ENCODE results near the gene TDRD9. TPM values are rescaled to one million over a fixed set of nuclear protein-coding genes. Genes with fewer than 3 reads are reported as not detected.

TDRD9 gene
- total RNA-seq, 1 experiment from 2014 or later, result not detected

- CTCF ChIA-PET, result interaction anchor here (0.5 to 1.9 kb wide), 3 partner anchors 9 to 102 kb away, joined by 7 to 15 read pairs (median 9); no protein-coding TSS in a partner anchor
- Histone ChIP-seq H3K27me3 (replicated peaks; ENCODE audit: insufficient read depth, low read depth, low read length, poor library complexity) (no peaks in the 10 kb centered on the region), H3K9me3 (ENCODE audit: low read depth, low read length, poor library complexity, severe bottlenecking) (no peaks in the 10 kb centered on the region), H3K4me1 (ENCODE audit: insufficient read depth, low read length, poor library complexity, severe bottlenecking) (peaks cover 14% of the 10 kb centered on the region), H3K4me3 (ENCODE audit: low read depth, low read length, poor library complexity, severe bottlenecking) (no peak overlapping the region), H3K27ac (ENCODE audit: low read depth, low read length, poor library complexity, severe bottlenecking) (no peak overlapping the region), H3K36me3 (ENCODE audit: insufficient read depth, low read length, poor library complexity, severe bottlenecking) (peaks cover 30% of the 10 kb centered on the region)
- TF ChIP-seq CTCF (conservative IDR thresholded peaks at IDR 0.05; ENCODE audit: low read depth, low read length) (peak; percentile 85), EZH2 (IDR thresholded peaks at IDR 0.05; ENCODE audit: borderline replicate concordance, low read depth, low read length, poor library complexity, severe bottlenecking) (no peak)
- DNase-seq (ENCODE audit: low spot score), result peak; percentile 86
- no TSS peak for BruUV-seq (replicated peaks)
- POLR2A ChIA-PET (ENCODE audit: low non-redundant PET), result no interaction called here
- intact Hi-C loops (cut with micrococcal nuclease; ENCODE audit: unreplicated experiment), result loop anchor here (2.0 kb wide), 1 partner anchor 102 kb away; no protein-coding TSS in a partner anchor
Observed at GRCh38 chr14:103910262-103910935, 17.9 kb upstream of the TDRD9 start.

- CTCF ChIA-PET, result interaction anchor here (0.5 to 1.9 kb wide), 3 partner anchors 10 to 103 kb away, joined by 7 to 15 read pairs (median 9); no protein-coding TSS in a partner anchor
- TF ChIP-seq CTCF (conservative IDR thresholded peaks at IDR 0.05; ENCODE audit: low read depth, low read length), result no peak
- TF ChIP-seq EZH2 (IDR thresholded peaks at IDR 0.05; ENCODE audit: borderline replicate concordance, low read depth, low read length, poor library complexity, severe bottlenecking), result no peak
- intact Hi-C loops (cut with micrococcal nuclease; ENCODE audit: unreplicated experiment), result loop anchor here (2.0 kb wide), 1 partner anchor 102 kb away; no protein-coding TSS in a partner anchor
- Histone ChIP-seq H3K27me3 (replicated peaks; ENCODE audit: insufficient read depth, low read depth, low read length, poor library complexity) (no peaks in the 10 kb centered on the region), H3K36me3 (ENCODE audit: insufficient read depth, low read length, poor library complexity, severe bottlenecking) (peaks cover 35% of the 10 kb centered on the region), H3K9me3 (ENCODE audit: low read depth, low read length, poor library complexity, severe bottlenecking) (no peaks in the 10 kb centered on the region), H3K27ac (ENCODE audit: low read depth, low read length, poor library complexity, severe bottlenecking) (no peak overlapping the region), H3K4me3 (ENCODE audit: low read depth, low read length, poor library complexity, severe bottlenecking) (no peak overlapping the region), H3K4me1 (ENCODE audit: insufficient read depth, low read length, poor library complexity, severe bottlenecking) (peaks cover 14% of the 10 kb centered on the region)
- POLR2A ChIA-PET (ENCODE audit: low non-redundant PET), result no interaction called here
- no TSS peak for BruUV-seq (replicated peaks)
- DNase-seq (ENCODE audit: low spot score), result no peak
Observed at GRCh38 chr14:103910984-103911383, 17.3 kb upstream of the TDRD9 start.

- H3K27me3 ChIP-seq (replicated peaks; ENCODE audit: insufficient read depth, low read depth, low read length, poor library complexity), result no peaks in the 10 kb centered on the region
- no peak for DNase-seq (ENCODE audit: low spot score)
- no peak overlapping the region for H3K4me3 ChIP-seq (ENCODE audit: low read depth, low read length, poor library complexity, severe bottlenecking)
- H3K36me3 ChIP-seq (ENCODE audit: insufficient read depth, low read length, poor library complexity, severe bottlenecking), result peaks cover 46% of the 10 kb centered on the region
- H3K9me3 ChIP-seq (ENCODE audit: low read depth, low read length, poor library complexity, severe bottlenecking), result no peaks in the 10 kb centered on the region
- peaks cover 1% of the 10 kb centered on the region for H3K4me1 ChIP-seq (ENCODE audit: insufficient read depth, low read length, poor library complexity, severe bottlenecking)
- BruUV-seq (replicated peaks), result no TSS peak
- ChIA-PET CTCF (no interaction called here), POLR2A (ENCODE audit: low non-redundant PET) (no interaction called here)
- TF ChIP-seq CTCF (conservative IDR thresholded peaks at IDR 0.05; ENCODE audit: low read depth, low read length) (no peak), EZH2 (IDR thresholded peaks at IDR 0.05; ENCODE audit: borderline replicate concordance, low read depth, low read length, poor library complexity, severe bottlenecking) (no peak)
- no peak overlapping the region for H3K27ac ChIP-seq (ENCODE audit: low read depth, low read length, poor library complexity, severe bottlenecking)
- intact Hi-C loops (cut with micrococcal nuclease; ENCODE audit: unreplicated experiment), result no loop called here
Observed at GRCh38 chr14:103915616-103916015, 12.6 kb upstream of the TDRD9 start.
